ENCODE results near the gene URI1. TPM values are rescaled to one million over a fixed set of nuclear protein-coding genes. Genes with fewer than 3 reads are reported as not detected.

Gene URI1
- total and polyA plus RNA-seq, 3 experiments from 2014 or later = 35.6 to 76.9 (median 71.6) TPM

DNA sequence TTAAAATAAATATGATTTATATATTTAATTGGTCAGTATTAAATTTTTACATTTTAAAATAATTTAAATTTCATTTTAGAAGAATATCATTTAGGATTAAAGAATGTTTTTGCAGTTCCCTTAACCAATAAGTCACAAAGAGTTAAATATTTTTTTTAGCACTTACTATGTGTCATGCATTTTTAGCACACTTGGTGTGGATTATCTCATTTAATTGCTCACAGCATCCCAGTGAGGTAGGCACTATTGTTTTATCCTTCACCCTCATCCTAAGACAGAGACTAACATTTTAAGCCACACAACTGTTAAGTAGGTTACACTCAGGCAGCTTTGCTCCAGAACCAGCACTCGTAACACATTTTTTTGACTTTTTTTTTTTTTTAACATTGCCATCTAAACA lies 78.2 kb downstream of the URI1 start:
- no peaks in the 10 kb centered on the region for H3K27me3 Mint-ChIP-seq
- H3K27me3 ChIP-seq (ENCODE audit: insufficient read depth, low read length, poor library complexity, severe bottlenecking) = no peaks in the 10 kb centered on the region
- peaks cover 7 to 30% (median 8%) of the 10 kb centered on the region in 3 donors for H3K36me3 Mint-ChIP-seq
- peaks cover 6% of the 10 kb centered on the region for H3K36me3 ChIP-seq (ENCODE audit: insufficient read depth, low read length)
- no peaks in the 10 kb centered on the region for H3K9me3 Mint-ChIP-seq
- peaks cover 0 to 6% (median 1%) of the 10 kb centered on the region in 3 donors for H3K4me1 Mint-ChIP-seq
- H3K9me3 ChIP-seq (ENCODE audit: low read length) = no peaks in the 10 kb centered on the region
- CTCF ChIA-PET = no interaction called here
- no peak overlapping the region for H3K27ac ChIP-seq (ENCODE audit: low read depth, low read length)
- H3K27ac Mint-ChIP-seq = no peak overlapping the region
- POLR2A ChIA-PET = no interaction called here
- no peaks in the 10 kb centered on the region for H3K4me1 ChIP-seq (ENCODE audit: insufficient read depth, low read length)
- DNase-seq = no peak
- no peak overlapping the region for H3K4me3 ChIP-seq (ENCODE audit: low read length)
- H3K4me3 Mint-ChIP-seq = no peak overlapping the region

DNA sequence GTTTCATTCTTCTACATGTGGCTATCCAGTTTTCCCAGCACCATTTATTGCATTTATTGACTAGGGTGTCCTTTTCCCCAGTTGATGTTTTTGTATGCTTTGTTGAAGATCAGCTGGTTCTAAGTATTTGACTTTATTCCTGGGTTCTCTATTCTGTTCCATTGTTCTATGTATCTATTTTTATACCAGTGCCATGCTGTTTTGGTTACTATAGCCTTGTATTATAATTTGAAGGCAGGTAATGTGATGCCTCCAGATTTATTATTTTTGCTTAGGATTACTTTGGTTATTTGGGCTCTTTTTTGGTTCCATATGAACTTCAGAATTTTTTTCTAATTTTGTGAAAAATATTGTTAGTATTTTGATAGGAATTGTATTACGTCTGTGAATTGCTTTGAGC lies 80.6 kb downstream of the URI1 start:
- H3K4me3 ChIP-seq (ENCODE audit: low read length) = no peak overlapping the region
- no peaks in the 10 kb centered on the region for H3K36me3 ChIP-seq (ENCODE audit: insufficient read depth, low read length)
- no peaks in the 10 kb centered on the region for H3K9me3 Mint-ChIP-seq
- ChIA-PET CTCF (no interaction called here), POLR2A (no interaction called here)
- H3K9me3 ChIP-seq (ENCODE audit: low read length) = no peaks in the 10 kb centered on the region
- no peaks in the 10 kb centered on the region for H3K4me1 ChIP-seq (ENCODE audit: insufficient read depth, low read length)
- H3K27me3 Mint-ChIP-seq = no peaks in the 10 kb centered on the region
- no peak overlapping the region for H3K4me3 Mint-ChIP-seq
- H3K27ac Mint-ChIP-seq = no peak overlapping the region
- peaks cover 11 to 22% (median 11%) of the 10 kb centered on the region in 3 donors for H3K36me3 Mint-ChIP-seq
- H3K27me3 ChIP-seq (ENCODE audit: insufficient read depth, low read length, poor library complexity, severe bottlenecking) = no peaks in the 10 kb centered on the region
- peaks cover 3 to 10% (median 7%) of the 10 kb centered on the region in 3 donors for H3K4me1 Mint-ChIP-seq
- no peak for DNase-seq
- no peak overlapping the region for H3K27ac ChIP-seq (ENCODE audit: low read depth, low read length)

DNA sequence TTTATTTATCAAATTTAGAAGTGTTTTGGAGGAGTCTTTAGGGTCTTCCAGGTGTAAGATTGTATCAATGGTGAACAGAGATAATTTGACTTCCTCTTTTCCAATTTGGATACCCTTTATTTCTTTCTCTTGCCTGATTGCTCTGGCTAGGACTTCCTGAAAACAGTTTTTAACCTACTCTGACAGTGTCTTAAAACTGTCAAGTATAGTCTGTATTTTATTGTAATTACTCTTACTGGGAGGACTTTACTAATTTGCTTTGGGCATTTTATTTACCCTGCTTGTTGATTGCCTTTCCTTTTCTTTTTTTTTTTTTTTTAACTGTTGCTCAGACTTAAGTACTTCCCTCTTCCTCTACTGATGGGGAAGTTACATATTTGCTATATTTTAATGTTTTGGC lies 81.3 kb downstream of the URI1 start:
- H3K4me1 Mint-ChIP-seq = peaks cover 7 to 15% (median 13%) of the 10 kb centered on the region in 3 donors
- H3K4me3 ChIP-seq (ENCODE audit: low read length) = no peak overlapping the region
- H3K27ac Mint-ChIP-seq = no peak overlapping the region
- ChIA-PET CTCF (no interaction called here), POLR2A (no interaction called here)
- H3K4me1 ChIP-seq (ENCODE audit: insufficient read depth, low read length) = no peaks in the 10 kb centered on the region
- H3K36me3 ChIP-seq (ENCODE audit: insufficient read depth, low read length) = no peaks in the 10 kb centered on the region
- H3K27me3 Mint-ChIP-seq = no peaks in the 10 kb centered on the region
- no peaks in the 10 kb centered on the region for H3K9me3 Mint-ChIP-seq
- no peak overlapping the region for H3K4me3 Mint-ChIP-seq
- no peaks in the 10 kb centered on the region for H3K9me3 ChIP-seq (ENCODE audit: low read length)
- H3K36me3 Mint-ChIP-seq = peaks cover 10 to 21% (median 13%) of the 10 kb centered on the region in 3 donors
- no peak for DNase-seq
- H3K27ac ChIP-seq (ENCODE audit: low read depth, low read length) = no peak overlapping the region
- no peaks in the 10 kb centered on the region for H3K27me3 ChIP-seq (ENCODE audit: insufficient read depth, low read length, poor library complexity, severe bottlenecking)

DNA sequence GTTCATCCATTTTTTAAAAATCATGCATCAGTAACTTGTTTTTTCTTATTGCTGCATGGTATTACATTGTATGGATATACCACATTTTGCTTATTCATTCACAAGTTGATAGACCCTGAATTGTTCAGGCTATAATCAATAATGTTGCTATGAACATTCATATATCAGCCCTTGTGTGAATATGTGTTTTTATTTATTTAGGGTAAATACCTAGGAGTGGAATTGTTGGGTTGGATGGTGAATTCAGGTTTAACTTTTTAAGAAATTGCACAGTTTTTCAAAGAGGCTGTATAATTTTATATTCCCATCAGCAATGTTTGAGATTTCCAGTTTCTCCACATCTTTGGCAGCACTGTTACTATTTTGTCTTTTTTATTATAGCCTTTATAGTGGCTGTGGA lies 82.1 kb downstream of the URI1 start:
- no peak overlapping the region for H3K27ac Mint-ChIP-seq
- H3K4me1 Mint-ChIP-seq = peaks cover 11 to 18% (median 18%) of the 10 kb centered on the region in 3 donors
- H3K4me3 ChIP-seq (ENCODE audit: low read length) = no peak overlapping the region
- DNase-seq = no peak
- no peaks in the 10 kb centered on the region for H3K36me3 ChIP-seq (ENCODE audit: insufficient read depth, low read length)
- H3K27me3 ChIP-seq (ENCODE audit: insufficient read depth, low read length, poor library complexity, severe bottlenecking) = no peaks in the 10 kb centered on the region
- no peak overlapping the region for H3K4me3 Mint-ChIP-seq
- CTCF ChIA-PET = no interaction called here
- H3K27me3 Mint-ChIP-seq = no peaks in the 10 kb centered on the region
- H3K4me1 ChIP-seq (ENCODE audit: insufficient read depth, low read length) = no peaks in the 10 kb centered on the region
- H3K9me3 ChIP-seq (ENCODE audit: low read length) = no peaks in the 10 kb centered on the region
- POLR2A ChIA-PET = no interaction called here
- H3K36me3 Mint-ChIP-seq = peaks cover 8 to 22% (median 17%) of the 10 kb centered on the region in 3 donors
- no peaks in the 10 kb centered on the region for H3K9me3 Mint-ChIP-seq
- H3K27ac ChIP-seq (ENCODE audit: low read depth, low read length) = no peak overlapping the region

DNA sequence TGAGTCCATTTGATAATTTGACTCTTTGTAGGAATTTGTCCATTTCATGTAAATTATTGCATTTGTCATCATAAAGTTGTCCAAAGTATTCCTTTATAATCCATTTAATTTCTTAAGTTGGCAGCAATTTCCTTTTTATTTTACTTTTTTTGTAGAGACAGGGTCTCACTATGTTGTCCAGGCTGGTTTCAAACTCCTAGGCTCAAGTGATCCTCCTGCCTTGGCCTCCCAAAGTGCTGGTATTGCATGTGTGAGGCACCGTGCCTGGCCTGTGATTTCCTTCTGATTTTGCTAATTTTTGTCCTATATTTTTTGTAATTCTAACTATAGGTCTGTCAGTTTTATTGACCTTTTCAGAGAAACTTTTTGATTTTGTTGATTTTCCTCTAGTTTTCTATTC lies 84.9 kb downstream of the URI1 start:
- no peak overlapping the region for H3K4me3 Mint-ChIP-seq
- ChIA-PET CTCF (no interaction called here), POLR2A (no interaction called here)
- peaks cover 22 to 37% (median 30%) of the 10 kb centered on the region in 3 donors for H3K4me1 Mint-ChIP-seq
- H3K27me3 Mint-ChIP-seq = no peaks in the 10 kb centered on the region
- H3K4me3 ChIP-seq (ENCODE audit: low read length) = no peak overlapping the region
- no peak for DNase-seq
- H3K9me3 ChIP-seq (ENCODE audit: low read length) = no peaks in the 10 kb centered on the region
- no peaks in the 10 kb centered on the region for H3K4me1 ChIP-seq (ENCODE audit: insufficient read depth, low read length)
- no peak overlapping the region for H3K27ac Mint-ChIP-seq
- H3K27me3 ChIP-seq (ENCODE audit: insufficient read depth, low read length, poor library complexity, severe bottlenecking) = no peaks in the 10 kb centered on the region
- no peak overlapping the region for H3K27ac ChIP-seq (ENCODE audit: low read depth, low read length)
- H3K36me3 ChIP-seq (ENCODE audit: insufficient read depth, low read length) = no peaks in the 10 kb centered on the region
- H3K9me3 Mint-ChIP-seq = no peaks in the 10 kb centered on the region
- H3K36me3 Mint-ChIP-seq = peaks cover 22 to 43% (median 34%) of the 10 kb centered on the region in 3 donors

DNA sequence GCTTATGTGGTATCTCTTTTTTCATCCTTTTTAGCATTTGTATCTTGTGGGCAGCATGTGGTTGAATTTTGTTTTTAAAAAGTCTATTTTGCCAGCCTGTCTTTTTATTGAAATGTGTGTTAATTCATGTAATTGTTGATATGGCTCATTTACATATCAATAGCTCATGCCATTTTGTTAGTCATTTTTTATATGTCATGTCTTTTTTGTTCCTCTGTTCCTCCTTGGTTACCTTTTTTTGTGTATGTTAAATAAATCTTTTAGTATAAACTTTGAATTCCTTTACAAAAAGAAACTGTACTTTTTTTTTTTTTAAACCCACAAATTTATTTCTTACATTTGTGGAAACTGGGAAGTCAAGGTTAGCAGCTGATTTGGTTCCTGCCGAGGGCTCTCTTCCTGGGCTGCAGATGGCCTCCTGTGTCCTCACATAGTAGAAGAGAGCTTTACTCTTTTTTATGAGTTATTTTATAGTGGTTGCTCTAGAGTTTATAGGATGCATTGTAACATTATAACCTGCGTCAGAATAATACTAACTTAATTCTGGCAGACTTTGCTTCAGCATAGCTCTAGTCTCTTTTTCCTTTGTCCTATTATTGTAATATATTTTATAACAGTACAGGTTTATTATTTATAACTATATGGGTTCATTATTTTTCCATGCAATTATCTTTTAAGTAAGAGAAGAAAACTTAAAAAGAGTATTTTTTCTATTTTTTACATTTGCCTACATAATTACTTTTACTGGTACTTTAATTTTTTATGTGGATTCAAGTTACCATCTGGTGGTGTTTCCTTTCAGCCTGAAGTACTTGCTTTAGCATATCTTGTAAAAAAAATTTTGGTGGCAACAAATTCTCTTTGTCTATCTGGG lies 86.3 kb downstream of the URI1 start:
- Mint-ChIP-seq H3K9me3 (peaks cover 0 to 5% (median 2%) of the 10 kb centered on the region in 5 donors), H3K36me3 (peaks cover 28 to 45% (median 38%) of the 10 kb centered on the region in 3 donors)
- POLR2A ChIA-PET = no interaction called here

DNA sequence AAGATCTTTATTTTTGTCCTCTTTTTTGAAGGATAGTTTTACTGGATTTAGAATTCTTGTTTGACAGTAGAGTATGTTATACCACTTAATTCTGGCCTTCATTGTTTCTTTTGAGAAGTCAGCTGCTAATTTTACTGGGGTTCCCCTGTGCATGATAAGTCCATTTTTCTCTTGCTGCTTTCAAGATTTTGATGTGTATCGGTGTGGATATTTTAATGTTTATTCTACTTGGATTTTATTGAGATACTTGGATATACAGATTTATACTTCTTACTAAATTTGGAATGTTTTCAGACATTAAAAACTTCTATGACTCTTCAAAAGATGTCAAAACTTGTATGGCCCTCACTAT lies 86.9 kb downstream of the URI1 start:
- peaks cover 0 to 5% (median 4%) of the 10 kb centered on the region in 5 donors for H3K9me3 Mint-ChIP-seq
- H3K27ac ChIP-seq (ENCODE audit: low read depth, low read length) = no peak overlapping the region
- no peak overlapping the region for H3K27ac Mint-ChIP-seq
- ChIA-PET CTCF (no interaction called here), POLR2A (no interaction called here)
- H3K4me1 ChIP-seq (ENCODE audit: insufficient read depth, low read length) = no peaks in the 10 kb centered on the region
- peaks cover 25 to 46% (median 27%) of the 10 kb centered on the region in 3 donors for H3K4me1 Mint-ChIP-seq
- H3K27me3 ChIP-seq (ENCODE audit: insufficient read depth, low read length, poor library complexity, severe bottlenecking) = no peaks in the 10 kb centered on the region
- DNase-seq = no peak
- H3K36me3 ChIP-seq (ENCODE audit: insufficient read depth, low read length) = no peaks in the 10 kb centered on the region
- H3K4me3 Mint-ChIP-seq = no peak overlapping the region
- peaks cover 30 to 48% (median 40%) of the 10 kb centered on the region in 3 donors for H3K36me3 Mint-ChIP-seq
- H3K27me3 Mint-ChIP-seq = no peaks in the 10 kb centered on the region
- H3K9me3 ChIP-seq (ENCODE audit: low read length) = no peaks in the 10 kb centered on the region
- no peak overlapping the region for H3K4me3 ChIP-seq (ENCODE audit: low read length)

More for the DNA sequence above, 86.3 kb downstream of the URI1 start:
- Histone ChIP-seq H3K4me3 (ENCODE audit: low read length) (no peak overlapping the region), H3K9me3 (ENCODE audit: low read length) (no peaks in the 10 kb centered on the region), H3K27ac (ENCODE audit: low read depth, low read length) (no peak overlapping the region), H3K4me1 (ENCODE audit: insufficient read depth, low read length) (no peaks in the 10 kb centered on the region), H3K27me3 (ENCODE audit: insufficient read depth, low read length, poor library complexity, severe bottlenecking) (no peaks in the 10 kb centered on the region), H3K36me3 (ENCODE audit: insufficient read depth, low read length) (no peaks in the 10 kb centered on the region)
- Mint-ChIP-seq H3K4me1 (peaks cover 26 to 45% (median 28%) of the 10 kb centered on the region in 3 donors), H3K27ac (peak overlapping the region in 2 of 8 donors; percentile 4 to 6), H3K4me3 (no peak overlapping the region), H3K27me3 (no peaks in the 10 kb centered on the region)
- no peak for DNase-seq
- CTCF ChIA-PET = no interaction called here

DNA sequence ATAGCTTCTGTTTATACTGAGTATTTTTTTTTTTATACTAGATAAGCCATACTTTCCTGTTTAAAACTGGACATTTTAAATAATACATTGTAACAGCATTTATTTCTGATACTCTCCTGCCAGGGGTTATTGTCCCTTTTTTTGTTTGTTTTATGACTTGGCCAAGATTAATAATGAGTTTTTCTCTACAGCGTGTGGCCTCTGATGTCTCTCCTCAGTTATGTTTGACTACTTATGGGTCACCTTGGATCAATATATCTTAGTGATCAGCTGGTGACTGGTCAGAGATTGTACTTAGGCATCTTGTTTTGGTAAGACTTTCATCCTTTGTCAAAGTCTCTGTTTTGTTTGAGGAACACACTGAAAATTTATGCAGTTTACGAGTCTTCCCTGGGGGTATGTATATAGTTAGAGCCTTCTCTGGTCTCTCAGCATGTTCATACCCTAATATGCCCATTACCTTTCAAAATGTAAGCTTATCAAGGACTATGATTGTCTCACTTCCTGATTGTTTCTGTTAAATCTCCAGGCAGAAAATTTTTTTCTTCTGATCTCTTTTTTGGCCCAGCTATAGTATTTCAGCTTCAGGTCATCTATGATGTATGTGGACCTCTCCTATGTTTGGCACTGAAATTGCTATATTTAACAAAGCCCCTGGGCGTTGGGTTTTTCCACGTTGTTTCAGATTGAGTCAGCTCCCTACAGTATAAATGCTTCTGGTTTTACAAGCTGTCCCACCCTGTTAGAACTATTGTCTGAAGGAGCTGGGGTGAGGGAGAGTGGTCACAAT lies 87.9 kb downstream of the URI1 start:
- no peak for DNase-seq
- no peak overlapping the region for H3K4me3 ChIP-seq (ENCODE audit: low read length)
- H3K27me3 ChIP-seq (ENCODE audit: insufficient read depth, low read length, poor library complexity, severe bottlenecking) = no peaks in the 10 kb centered on the region
- Mint-ChIP-seq H3K4me1 (peaks cover 25 to 51% (median 27%) of the 10 kb centered on the region in 3 donors), H3K4me3 (no peak overlapping the region), H3K9me3 (peaks cover 6 to 14% (median 10%) of the 10 kb centered on the region in 5 donors), H3K27me3 (no peaks in the 10 kb centered on the region), H3K36me3 (peaks cover 32 to 57% (median 50%) of the 10 kb centered on the region in 3 donors), H3K27ac (no peak overlapping the region)
- POLR2A ChIA-PET = no interaction called here
- no peaks in the 10 kb centered on the region for H3K9me3 ChIP-seq (ENCODE audit: low read length)
- CTCF ChIA-PET = no interaction called here
- H3K27ac ChIP-seq (ENCODE audit: low read depth, low read length) = no peak overlapping the region
- H3K4me1 ChIP-seq (ENCODE audit: insufficient read depth, low read length) = no peaks in the 10 kb centered on the region
- H3K36me3 ChIP-seq (ENCODE audit: insufficient read depth, low read length) = no peaks in the 10 kb centered on the region
